Endodermal cell (in vitro differentiated cells): ENCODE data around the gene P2RX6. TPM values are rescaled to one million over a fixed set of nuclear protein-coding genes. Genes with fewer than 3 reads are reported as not detected.

Experiments
- DNase-seq: peaks from one replicate; pipeline ENCODE4 v3.0.0-alpha.2; 2017
- H3K27ac ChIP-seq: 2 replicates; pipeline ENCODE4 v1.5.1; 2013; ENCODE audit warnings: mild to moderate bottlenecking, low read depth, low read length, moderate library complexity
- H3K27me3 ChIP-seq: 2 replicates; pipeline ENCODE4 v1.6.1; 2013; ENCODE audit warnings: mild to moderate bottlenecking, low read length, moderate library complexity; ENCODE audit not compliant: insufficient read depth, control insufficient read depth, poor library complexity, severe bottlenecking
- H3K36me3 ChIP-seq: 2 replicates; pipeline ENCODE4 v1.7.0; 2013; ENCODE audit warnings: mild to moderate bottlenecking, low read length, moderate library complexity; ENCODE audit not compliant: control insufficient read depth, insufficient read depth
- H3K4me1 ChIP-seq: one replicate; pipeline ENCODE4 v1.7.0; 2013; ENCODE audit warnings: low read length; ENCODE audit not compliant: control insufficient read depth, insufficient read depth
- H3K4me3 ChIP-seq: 2 replicates; pipeline ENCODE4 v1.5.1; 2013; ENCODE audit warnings: mild to moderate bottlenecking, low read length, moderate library complexity
- H3K9ac ChIP-seq: 2 replicates; pipeline ENCODE4 v1.6.1; 2013; ENCODE audit warnings: mild to moderate bottlenecking, low read length, moderate library complexity; ENCODE audit not compliant: poor library complexity, severe bottlenecking; ENCODE audit errors: extremely low read depth
- H3K9me3 ChIP-seq: 2 replicates; pipeline ENCODE4 v1.6.1; 2013; ENCODE audit warnings: mild to moderate bottlenecking, low read length, moderate library complexity; ENCODE audit not compliant: control insufficient read depth
- H3K27ac Mint-ChIP-seq: 2 replicates; pipeline ENCODE4 v1.8.0; 2020; ENCODE audit warnings: mixed read lengths
- H3K27me3 Mint-ChIP-seq: 2 replicates; pipeline ENCODE4 v1.8.0; 2021; ENCODE audit warnings: mild to moderate bottlenecking, mixed read lengths; ENCODE audit not compliant: insufficient read depth
- H3K36me3 Mint-ChIP-seq: 2 replicates; pipeline ENCODE4 v1.8.0; 2020; ENCODE audit warnings: low read depth, mixed read lengths
- H3K4me1 Mint-ChIP-seq: 2 replicates; pipeline ENCODE4 v1.8.0; 2020; ENCODE audit warnings: mixed read lengths
- H3K4me3 Mint-ChIP-seq: 2 replicates; pipeline ENCODE4 v1.8.0; 2020; ENCODE audit warnings: mild to moderate bottlenecking, moderate library complexity, mixed read lengths
- H3K9me3 Mint-ChIP-seq: 2 replicates; pipeline ENCODE4 v1.8.0; 2020; ENCODE audit warnings: mild to moderate bottlenecking, mixed read lengths
- WGBS, 2 experiments: methylation state at CpG; one replicate each; pipeline versions ENCODE4 v1.1.5 to v1.1.7; 2013; ENCODE audit warnings: missing lambda C conversion rate in 2 of 2, mixed read lengths in 1 of 2; ENCODE audit not compliant: insufficient coverage in 1 of 2, insufficient read length in 1 of 2; 5-methylcytosine and 5-hydroxymethylcytosine counted together
- total RNA-seq, 2 donors: library from RNA; stranded (reverse); fragmentation: NEBNext Ultra II Directional in 1 of 2; extraction: Animal tissue kit (Norgen Biotek cat#: 25700) in 1 of 2; gene quantifications; 2 replicates in 1 of 2; 3 replicates in 1 of 2; pipeline ENCODE4 v1.2.1, GENCODE V29; 2021
- TF ChIP-seq, protein P1 (sequence below): fragments of 200-600 bp; sonication (generic); conservative IDR thresholded peaks from 2 replicates; pipeline ENCODE4 v1.5.0; 2021; ENCODE audit warnings: antibody characterized with exemption, mild to moderate bottlenecking

Gene P2RX6
- total RNA-seq, 2 donors from 2014 or later: 0.73 to 1.9 TPM

GRCh38 chr22:20996031-20996410 lies 18.9 kb upstream of the P2RX6 start:
- TF ChIP-seq, protein P1, sequence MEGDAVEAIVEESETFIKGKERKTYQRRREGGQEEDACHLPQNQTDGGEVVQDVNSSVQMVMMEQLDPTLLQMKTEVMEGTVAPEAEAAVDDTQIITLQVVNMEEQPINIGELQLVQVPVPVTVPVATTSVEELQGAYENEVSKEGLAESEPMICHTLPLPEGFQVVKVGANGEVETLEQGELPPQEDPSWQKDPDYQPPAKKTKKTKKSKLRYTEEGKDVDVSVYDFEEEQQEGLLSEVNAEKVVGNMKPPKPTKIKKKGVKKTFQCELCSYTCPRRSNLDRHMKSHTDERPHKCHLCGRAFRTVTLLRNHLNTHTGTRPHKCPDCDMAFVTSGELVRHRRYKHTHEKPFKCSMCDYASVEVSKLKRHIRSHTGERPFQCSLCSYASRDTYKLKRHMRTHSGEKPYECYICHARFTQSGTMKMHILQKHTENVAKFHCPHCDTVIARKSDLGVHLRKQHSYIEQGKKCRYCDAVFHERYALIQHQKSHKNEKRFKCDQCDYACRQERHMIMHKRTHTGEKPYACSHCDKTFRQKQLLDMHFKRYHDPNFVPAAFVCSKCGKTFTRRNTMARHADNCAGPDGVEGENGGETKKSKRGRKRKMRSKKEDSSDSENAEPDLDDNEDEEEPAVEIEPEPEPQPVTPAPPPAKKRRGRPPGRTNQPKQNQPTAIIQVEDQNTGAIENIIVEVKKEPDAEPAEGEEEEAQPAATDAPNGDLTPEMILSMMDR: no peak
- 93 to 98% methylated on average over 9 to 10 of the region's 10 CpGs for WGBS, 2 experiments
- Mint-ChIP-seq H3K36me3 (peaks cover 12% of the 10 kb centered on the region), H3K4me3 (no peak overlapping the region), H3K27me3 (no peaks in the 10 kb centered on the region), H3K27ac (no peak overlapping the region), H3K4me1 (peaks cover 6% of the 10 kb centered on the region), H3K9me3 (no peaks in the 10 kb centered on the region)
- Histone ChIP-seq H3K36me3 (peaks cover 7% of the 10 kb centered on the region), H3K4me3 (no peak overlapping the region), H3K4me1 (peaks cover 11% of the 10 kb centered on the region), H3K27ac (no peak overlapping the region), H3K27me3 (no peaks in the 10 kb centered on the region), H3K9me3 (no peaks in the 10 kb centered on the region), H3K9ac (no peak overlapping the region)
- no peak for DNase-seq

DNA sequence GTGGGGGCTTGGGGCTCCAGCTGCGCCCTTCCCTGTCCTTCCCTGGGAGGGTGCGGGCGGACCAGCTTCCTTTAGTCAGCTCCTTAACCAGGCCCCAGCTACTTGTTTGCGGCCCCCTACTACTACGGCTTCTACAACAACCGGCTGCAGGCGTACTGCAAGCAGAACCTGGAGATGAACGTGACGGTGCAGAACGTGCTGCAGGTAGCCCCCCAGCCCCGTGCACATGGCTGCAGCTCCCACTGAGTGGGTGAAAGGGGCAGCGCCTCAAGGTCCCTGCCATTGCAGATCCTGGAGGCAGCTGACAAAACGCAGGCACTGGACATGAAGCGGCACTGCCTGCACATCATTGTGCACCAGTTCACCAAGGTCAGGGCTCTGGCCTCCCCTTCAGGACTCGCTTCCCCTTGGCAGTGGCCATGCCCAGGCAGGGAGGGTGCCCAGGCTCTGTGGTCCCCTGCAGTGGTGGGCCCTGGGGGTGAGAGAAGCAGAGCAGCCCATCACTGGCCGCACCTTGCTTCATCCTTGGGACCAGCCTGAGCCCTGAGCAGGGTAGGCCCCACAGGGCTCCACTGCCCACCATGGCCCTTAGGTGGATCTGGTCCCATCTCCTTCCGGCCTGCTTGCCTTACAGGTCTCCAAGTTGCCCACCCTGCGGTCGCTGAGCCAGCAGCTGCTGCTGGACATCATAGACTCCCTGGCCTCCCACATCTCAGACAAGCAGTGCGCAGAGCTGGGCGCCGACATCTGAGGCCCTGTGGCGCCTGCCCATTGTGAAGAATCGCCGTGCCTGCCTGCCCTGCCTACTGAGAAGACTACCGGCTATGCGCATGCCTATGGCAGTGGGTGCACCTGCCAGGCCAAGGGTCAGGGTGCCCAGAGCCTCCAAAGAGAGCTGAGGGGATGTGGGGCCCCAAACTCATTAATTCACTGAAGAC lies 18.1 kb upstream of the P2RX6 start:
- Mint-ChIP-seq H3K4me1 (peaks cover 8% of the 10 kb centered on the region), H3K27ac (no peak overlapping the region), H3K4me3 (no peak overlapping the region), H3K36me3 (peaks cover 10% of the 10 kb centered on the region), H3K9me3 (no peaks in the 10 kb centered on the region), H3K27me3 (no peaks in the 10 kb centered on the region)
- no peak overlapping the region for H3K27ac ChIP-seq
- no peak overlapping the region for H3K9ac ChIP-seq
- no peak overlapping the region for H3K4me3 ChIP-seq
- H3K4me1 ChIP-seq: peaks cover 11% of the 10 kb centered on the region
- H3K36me3 ChIP-seq: peaks cover 7% of the 10 kb centered on the region
- H3K27me3 ChIP-seq: no peaks in the 10 kb centered on the region
- DNase-seq: no peak
- TF ChIP-seq, protein P1: no peak
- no peaks in the 10 kb centered on the region for H3K9me3 ChIP-seq
- 94 to 97% methylated on average over 18 to 27 of the region's 27 CpGs for WGBS, 2 experiments

GRCh38 chr22:20997536-20998257 lies 17.3 kb upstream of the P2RX6 start:
- Histone ChIP-seq H3K9me3 (no peaks in the 10 kb centered on the region), H3K4me3 (no peak overlapping the region), H3K9ac (no peak overlapping the region), H3K36me3 (peaks cover under 1% of the 10 kb centered on the region), H3K27me3 (no peaks in the 10 kb centered on the region), H3K4me1 (peaks cover 11% of the 10 kb centered on the region), H3K27ac (no peak overlapping the region)
- no peaks in the 10 kb centered on the region for H3K9me3 Mint-ChIP-seq
- TF ChIP-seq, protein P1: no peak
- H3K27ac Mint-ChIP-seq: no peak overlapping the region
- no peak overlapping the region for H3K4me3 Mint-ChIP-seq
- peaks cover 8% of the 10 kb centered on the region for H3K4me1 Mint-ChIP-seq
- WGBS, 2 experiments: 95 to 99% methylated on average over 8 to 13 of the region's 13 CpGs
- DNase-seq: no peak
- peaks cover 10% of the 10 kb centered on the region for H3K36me3 Mint-ChIP-seq
- H3K27me3 Mint-ChIP-seq: no peaks in the 10 kb centered on the region
